PC-3 (cell line): ENCODE measurements around the gene FGD3. TPM values are rescaled to one million over a fixed set of nuclear protein-coding genes. Genes with fewer than 3 reads are reported as not detected.

Source experiments
- ATAC-seq: fragments of 200-7000 bp; cut with Tn5 transposase; 2 replicates; pipeline ENCODE4 v1.9.1; 2020; ENCODE audit warnings: mild to moderate bottlenecking, moderate library complexity
- BruUV-seq: library from RNA; stranded (reverse); fragments of 400-500 nt; replicated peaks from 2 replicates; lab custom pipeline; 2021; lab: Mats Ljungman, UMichigan
- CTCF ChIA-PET: fragments of 300-600 bp; sonication (Branson Sonifier 250); formaldehyde crosslinking; loops from one replicate; lab custom pipeline; 2022; ENCODE audit warnings: antibody characterized with exemption; lab: Charles Lee
- POLR2A ChIA-PET: fragments of 300-600 bp; sonication (Branson Sonifier 250); formaldehyde crosslinking; loops from one replicate; lab custom pipeline; 2022; ENCODE audit warnings: antibody characterized with exemption; ENCODE audit not compliant: unreplicated experiment; lab: Charles Lee
- DNase-seq: peaks from one replicate; pipeline ENCODE4 v3.0.0-alpha.2; 2015
- H2AFZ ChIP-seq: fragments of 300-600 bp; sonication (generic); 2 replicates; pipeline ENCODE4 v1.6.0; 2016; ENCODE audit warnings: antibody characterized with exemption, low read length
- H3F3A ChIP-seq: fragments of 300-600 bp; sonication (generic); one replicate; pipeline ENCODE4 v1.6.0; 2017; ENCODE audit warnings: antibody characterized with exemption, low read length, control low read depth, mild to moderate bottlenecking; ENCODE audit not compliant: unreplicated experiment
- H3K27ac ChIP-seq: fragments of 300-600 bp; sonication (generic); 2 replicates; pipeline ENCODE4 v1.5.1; 2016; ENCODE audit warnings: mild to moderate bottlenecking, low read length
- H3K27me3 ChIP-seq: fragments of 300-600 bp; sonication (generic); 2 replicates; pipeline ENCODE4 v1.6.1; 2016; ENCODE audit warnings: low read length, mixed read lengths
- H3K36me3 ChIP-seq: fragments of 300-600 bp; sonication (generic); 2 replicates; pipeline ENCODE4 v1.6.1; 2016; ENCODE audit warnings: low read depth, mixed run types, low read length, mixed read lengths
- H3K4me1 ChIP-seq: fragments of 300-600 bp; sonication (generic); 2 replicates; pipeline ENCODE4 v1.5.1; 2016; ENCODE audit warnings: low read length; ENCODE audit not compliant: insufficient read depth
- H3K4me2 ChIP-seq: fragments of 300-600 bp; sonication (generic); 2 replicates; pipeline ENCODE4 v1.6.0; 2016; ENCODE audit warnings: low read length
- H3K4me3 ChIP-seq: fragments of 300-600 bp; sonication (generic); 2 replicates; pipeline ENCODE4 v1.5.1; 2016; ENCODE audit warnings: mild to moderate bottlenecking, low read length, mixed read lengths
- H3K79me2 ChIP-seq: fragments of 300-600 bp; sonication (generic); 2 replicates; pipeline ENCODE4 v1.6.1; 2017; ENCODE audit warnings: low read length, mixed read lengths
- H3K9ac ChIP-seq: fragments of 300-600 bp; sonication (generic); 2 replicates; pipeline ENCODE4 v1.6.0; 2016; ENCODE audit warnings: mild to moderate bottlenecking, low read length
- H3K9me2 ChIP-seq: fragments of 300-600 bp; sonication (generic); replicated peaks from 2 replicates; pipeline ENCODE4 v1.6.1; 2016; ENCODE audit warnings: mixed run types, low read length, mixed read lengths
- H3K9me3 ChIP-seq: fragments of 300-600 bp; sonication (generic); 2 replicates; pipeline ENCODE4 v1.6.1; 2016; ENCODE audit warnings: low read length, mixed read lengths
- H4K20me1 ChIP-seq: fragments of 300-600 bp; sonication (generic); 2 replicates; pipeline ENCODE4 v1.6.1; 2016; ENCODE audit warnings: low read length, mixed read lengths
- EZH2 ChIP-seq: fragments of 300-600 bp; sonication (generic); IDR thresholded peaks from one replicate; pipeline ENCODE4 v1.6.1; 2017; ENCODE audit warnings: antibody characterized with exemption, mild to moderate bottlenecking, low read length; ENCODE audit not compliant: unreplicated experiment
- EZH2phosphoT487 ChIP-seq: fragments of 300-600 bp; sonication (generic); IDR thresholded peaks from 2 replicates; pipeline ENCODE4 v1.6.1; 2018; ENCODE audit warnings: mild to moderate bottlenecking, antibody characterized with exemption, low read length, borderline replicate concordance
- intact Hi-C: fragments of 100-400 bp; cut with micrococcal nuclease; formaldehyde crosslinking; loops from 2 replicates; pipeline ENCODE4 v1.9.0; 2023
- total RNA-seq: library from RNA; depleted of rRNA; stranded (reverse); fragments of >200 nt; gene quantifications from 2 replicates; pipeline ENCODE4 v1.2.3, GENCODE V29; 2014
- TF ChIP-seq, protein P1 (sequence below): fragments of 300-600 bp; sonication (generic); conservative IDR thresholded peaks from 2 replicates; pipeline ENCODE4 v1.5.1; 2017; ENCODE audit warnings: antibody characterized with exemption, low read depth, mild to moderate bottlenecking, low read length

Gene FGD3
- total RNA-seq, 1 experiment from 2014 or later: 5.4 TPM

- CTCF ChIA-PET: no interaction called here
- DNase-seq: no peak
- no peaks in the 10 kb centered on the region for H3K27me3 ChIP-seq
- no peaks in the 10 kb centered on the region for H3F3A ChIP-seq
- intact Hi-C loops: no loop called here
- H2AFZ ChIP-seq: no peak overlapping the region
- no peak overlapping the region for H3K4me3 ChIP-seq
- H3K9me2 ChIP-seq: no peaks in the 10 kb centered on the region
- TF ChIP-seq EZH2: no peak
- TF ChIP-seq EZH2phosphoT487: no peak
- TF ChIP-seq, protein P1, sequence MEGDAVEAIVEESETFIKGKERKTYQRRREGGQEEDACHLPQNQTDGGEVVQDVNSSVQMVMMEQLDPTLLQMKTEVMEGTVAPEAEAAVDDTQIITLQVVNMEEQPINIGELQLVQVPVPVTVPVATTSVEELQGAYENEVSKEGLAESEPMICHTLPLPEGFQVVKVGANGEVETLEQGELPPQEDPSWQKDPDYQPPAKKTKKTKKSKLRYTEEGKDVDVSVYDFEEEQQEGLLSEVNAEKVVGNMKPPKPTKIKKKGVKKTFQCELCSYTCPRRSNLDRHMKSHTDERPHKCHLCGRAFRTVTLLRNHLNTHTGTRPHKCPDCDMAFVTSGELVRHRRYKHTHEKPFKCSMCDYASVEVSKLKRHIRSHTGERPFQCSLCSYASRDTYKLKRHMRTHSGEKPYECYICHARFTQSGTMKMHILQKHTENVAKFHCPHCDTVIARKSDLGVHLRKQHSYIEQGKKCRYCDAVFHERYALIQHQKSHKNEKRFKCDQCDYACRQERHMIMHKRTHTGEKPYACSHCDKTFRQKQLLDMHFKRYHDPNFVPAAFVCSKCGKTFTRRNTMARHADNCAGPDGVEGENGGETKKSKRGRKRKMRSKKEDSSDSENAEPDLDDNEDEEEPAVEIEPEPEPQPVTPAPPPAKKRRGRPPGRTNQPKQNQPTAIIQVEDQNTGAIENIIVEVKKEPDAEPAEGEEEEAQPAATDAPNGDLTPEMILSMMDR: no peak
- no peaks in the 10 kb centered on the region for H3K4me1 ChIP-seq
- no peaks in the 10 kb centered on the region; the same call in 1 of the 2 replicates for H3K9me3 ChIP-seq
- no peaks in the 10 kb centered on the region for H3K79me2 ChIP-seq
- H3K4me2 ChIP-seq: no peak overlapping the region
- no TSS peak for BruUV-seq
- H3K36me3 ChIP-seq: no peaks in the 10 kb centered on the region
- no peak for ATAC-seq
- no peaks in the 10 kb centered on the region for H4K20me1 ChIP-seq
- no peak overlapping the region for H3K27ac ChIP-seq
- POLR2A ChIA-PET: no interaction called here
- no peak overlapping the region for H3K9ac ChIP-seq
Measured at GRCh38 chr9:92965759-92966517, 18.6 kb downstream of the FGD3 start.

DNA sequence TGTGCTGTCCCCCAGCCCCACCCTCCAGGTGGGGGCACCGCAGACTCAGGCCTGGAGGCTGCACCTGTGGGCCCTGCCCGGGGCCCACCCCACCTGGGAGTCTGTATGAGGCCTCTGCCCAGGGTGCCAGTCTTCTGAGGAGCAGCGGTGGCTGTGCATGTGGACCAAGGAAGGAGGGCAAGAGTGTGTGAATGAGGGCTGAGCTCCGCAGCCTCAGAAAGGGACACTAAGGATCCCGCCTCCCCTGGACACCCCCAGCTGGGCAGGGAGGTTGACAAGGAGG lies 19.1 kb downstream of the FGD3 start:
- Histone ChIP-seq H3K79me2 (no peaks in the 10 kb centered on the region), H3K4me1 (no peaks in the 10 kb centered on the region), H3K4me3 (no peak overlapping the region), H3K36me3 (no peaks in the 10 kb centered on the region), H4K20me1 (no peaks in the 10 kb centered on the region), H3F3A (no peaks in the 10 kb centered on the region), H2AFZ (no peak overlapping the region), H3K9ac (no peak overlapping the region), H3K9me3 (no peaks in the 10 kb centered on the region; the same call in 1 of the 2 replicates), H3K4me2 (no peak overlapping the region), H3K27ac (no peak overlapping the region), H3K27me3 (no peaks in the 10 kb centered on the region), H3K9me2 (no peaks in the 10 kb centered on the region)
- DNase-seq: no peak
- intact Hi-C loops: no loop called here
- ATAC-seq: no peak
- BruUV-seq: no TSS peak
- CTCF ChIA-PET: no interaction called here
- POLR2A ChIA-PET: no interaction called here
- TF ChIP-seq EZH2phosphoT487 (no peak), EZH2 (no peak)
- TF ChIP-seq, protein P1: no peak

- intact Hi-C loops: no loop called here
- H3K4me1 ChIP-seq: no peaks in the 10 kb centered on the region
- no peaks in the 10 kb centered on the region for H3K36me3 ChIP-seq
- ATAC-seq (no peak), DNase-seq (no peak)
- H3K9ac ChIP-seq: no peak overlapping the region
- H2AFZ ChIP-seq: no peak overlapping the region
- H3F3A ChIP-seq: no peaks in the 10 kb centered on the region
- H3K4me3 ChIP-seq: no peak overlapping the region
- H3K9me3 ChIP-seq: no peaks in the 10 kb centered on the region
- TF ChIP-seq EZH2phosphoT487 (no peak), EZH2 (no peak)
- TF ChIP-seq, protein P1: no peak
- no peak overlapping the region for H3K27ac ChIP-seq
- CTCF ChIA-PET: no interaction called here
- H3K4me2 ChIP-seq: no peak overlapping the region
- no TSS peak for BruUV-seq
- H3K27me3 ChIP-seq: no peaks in the 10 kb centered on the region
- POLR2A ChIA-PET: no interaction called here
- H3K9me2 ChIP-seq: no peaks in the 10 kb centered on the region
- no peaks in the 10 kb centered on the region for H4K20me1 ChIP-seq
- no peaks in the 10 kb centered on the region for H3K79me2 ChIP-seq
Measured at GRCh38 chr9:92968081-92968480, 20.8 kb downstream of the FGD3 start.
